ENCODE measurements around the gene NHSL1. TPM values are rescaled to one million over a fixed set of nuclear protein-coding genes. Genes with fewer than 3 reads are reported as not detected.

Gene NHSL1
- total and polyA plus RNA-seq, 4 donors, result 6.6 to 33.0 (median 20.7) TPM

- TF ChIP-seq TAF1 (conservative IDR thresholded peaks at IDR 0.05) (no peak), RAD21 (IDR thresholded peaks at IDR 0.05) (peak in 1 of 2 donors; percentile 13)
- peak; percentile 39 for DNase-seq (ENCODE audit: low spot score)
- Histone ChIP-seq H3K27ac (ENCODE audit: low read depth in 1 of 2, low read length in 2 of 2) (peak overlapping the region; percentile 83 to 96), H3K9ac (ENCODE audit: low read depth in 1 of 2, low read length in 2 of 2) (peak overlapping the region; percentile 70 to 100), H3K36me3 (ENCODE audit: control insufficient read depth in 4 of 4, insufficient read depth in 3 of 4, low read depth in 1 of 4, low read length in 3 of 4) (peaks cover 0 to 14% (median 11%) of the 10 kb centered on the region in 4 donors), H3K9me3 (ENCODE audit: control insufficient read depth in 4 of 4, low read length in 3 of 4) (no peaks in the 10 kb centered on the region), H3K27me3 (ENCODE audit: control insufficient read depth in 4 of 4, insufficient read depth in 4 of 4, low read length in 3 of 4) (no peaks in the 10 kb centered on the region), H3K4me3 (ENCODE audit: low read depth in 1 of 3, low read length in 3 of 3) (peak overlapping the region; percentile 58 to 94 (median 86)), H3K4me1 (ENCODE audit: control insufficient read depth in 4 of 4, insufficient read depth in 4 of 4, low read length in 3 of 4) (peaks cover 7 to 34% (median 18%) of the 10 kb centered on the region in 4 donors)
- WGBS, result 1% methylated on average over 30 of the region's 30 CpGs
These were observed 95.9 kb downstream of the NHSL1 start for GRCh38 chr6:138403324-138403800.

DNA sequence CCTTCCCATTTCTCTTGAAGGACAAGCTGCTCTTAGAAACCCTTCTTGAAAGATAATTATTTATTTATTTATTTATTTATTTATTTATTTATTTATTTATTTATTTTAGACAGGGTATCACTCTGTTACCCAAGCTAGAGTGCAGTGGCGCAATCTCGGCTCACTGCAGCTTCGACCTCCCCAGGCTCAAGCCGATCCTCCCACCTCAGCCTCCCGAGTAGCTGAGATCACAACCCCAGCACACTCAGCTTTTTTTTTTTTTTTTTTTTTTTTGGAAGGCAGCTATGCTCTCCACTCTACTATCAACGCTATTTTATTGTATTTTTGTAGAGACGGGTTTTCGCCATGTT lies 96.5 kb downstream of the NHSL1 start:
- WGBS, result 93% methylated on average over 8 of the region's 8 CpGs
- H3K36me3 ChIP-seq (ENCODE audit: control insufficient read depth in 4 of 4, insufficient read depth in 3 of 4, low read depth in 1 of 4, low read length in 3 of 4), result peaks cover 0 to 11% (median 10%) of the 10 kb centered on the region in 4 donors

More for the DNA sequence above, 96.5 kb downstream of the NHSL1 start:
- DNase-seq (ENCODE audit: low spot score), result no peak
- Histone ChIP-seq H3K27me3 (ENCODE audit: control insufficient read depth in 4 of 4, insufficient read depth in 4 of 4, low read length in 3 of 4) (no peaks in the 10 kb centered on the region), H3K27ac (ENCODE audit: low read depth in 1 of 2, low read length in 2 of 2) (no peak overlapping the region), H3K9me3 (ENCODE audit: control insufficient read depth in 4 of 4, low read length in 3 of 4) (no peaks in the 10 kb centered on the region), H3K4me1 (ENCODE audit: control insufficient read depth in 4 of 4, insufficient read depth in 4 of 4, low read length in 3 of 4) (peaks cover 6 to 29% (median 15%) of the 10 kb centered on the region in 4 donors), H3K4me3 (ENCODE audit: low read depth in 1 of 3, low read length in 3 of 3) (no peak overlapping the region), H3K9ac (ENCODE audit: low read depth in 1 of 2, low read length in 2 of 2) (no peak overlapping the region)
- TF ChIP-seq FOXA1 (IDR thresholded peaks at IDR 0.05) (no peak), MAX (IDR thresholded peaks at IDR 0.05) (no peak), SP1 (IDR thresholded peaks at IDR 0.05) (no peak), RXRA (IDR thresholded peaks at IDR 0.05) (no peak), HNF4A (conservative IDR thresholded peaks at IDR 0.05) (no peak)
- TF ChIP-seq, protein P1, sequence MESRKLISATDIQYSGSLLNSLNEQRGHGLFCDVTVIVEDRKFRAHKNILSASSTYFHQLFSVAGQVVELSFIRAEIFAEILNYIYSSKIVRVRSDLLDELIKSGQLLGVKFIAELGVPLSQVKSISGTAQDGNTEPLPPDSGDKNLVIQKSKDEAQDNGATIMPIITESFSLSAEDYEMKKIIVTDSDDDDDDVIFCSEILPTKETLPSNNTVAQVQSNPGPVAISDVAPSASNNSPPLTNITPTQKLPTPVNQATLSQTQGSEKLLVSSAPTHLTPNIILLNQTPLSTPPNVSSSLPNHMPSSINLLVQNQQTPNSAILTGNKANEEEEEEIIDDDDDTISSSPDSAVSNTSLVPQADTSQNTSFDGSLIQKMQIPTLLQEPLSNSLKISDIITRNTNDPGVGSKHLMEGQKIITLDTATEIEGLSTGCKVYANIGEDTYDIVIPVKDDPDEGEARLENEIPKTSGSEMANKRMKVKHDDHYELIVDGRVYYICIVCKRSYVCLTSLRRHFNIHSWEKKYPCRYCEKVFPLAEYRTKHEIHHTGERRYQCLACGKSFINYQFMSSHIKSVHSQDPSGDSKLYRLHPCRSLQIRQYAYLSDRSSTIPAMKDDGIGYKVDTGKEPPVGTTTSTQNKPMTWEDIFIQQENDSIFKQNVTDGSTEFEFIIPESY (IDR thresholded peaks at IDR 0.05), result no peak
- TF ChIP-seq, protein P2, sequence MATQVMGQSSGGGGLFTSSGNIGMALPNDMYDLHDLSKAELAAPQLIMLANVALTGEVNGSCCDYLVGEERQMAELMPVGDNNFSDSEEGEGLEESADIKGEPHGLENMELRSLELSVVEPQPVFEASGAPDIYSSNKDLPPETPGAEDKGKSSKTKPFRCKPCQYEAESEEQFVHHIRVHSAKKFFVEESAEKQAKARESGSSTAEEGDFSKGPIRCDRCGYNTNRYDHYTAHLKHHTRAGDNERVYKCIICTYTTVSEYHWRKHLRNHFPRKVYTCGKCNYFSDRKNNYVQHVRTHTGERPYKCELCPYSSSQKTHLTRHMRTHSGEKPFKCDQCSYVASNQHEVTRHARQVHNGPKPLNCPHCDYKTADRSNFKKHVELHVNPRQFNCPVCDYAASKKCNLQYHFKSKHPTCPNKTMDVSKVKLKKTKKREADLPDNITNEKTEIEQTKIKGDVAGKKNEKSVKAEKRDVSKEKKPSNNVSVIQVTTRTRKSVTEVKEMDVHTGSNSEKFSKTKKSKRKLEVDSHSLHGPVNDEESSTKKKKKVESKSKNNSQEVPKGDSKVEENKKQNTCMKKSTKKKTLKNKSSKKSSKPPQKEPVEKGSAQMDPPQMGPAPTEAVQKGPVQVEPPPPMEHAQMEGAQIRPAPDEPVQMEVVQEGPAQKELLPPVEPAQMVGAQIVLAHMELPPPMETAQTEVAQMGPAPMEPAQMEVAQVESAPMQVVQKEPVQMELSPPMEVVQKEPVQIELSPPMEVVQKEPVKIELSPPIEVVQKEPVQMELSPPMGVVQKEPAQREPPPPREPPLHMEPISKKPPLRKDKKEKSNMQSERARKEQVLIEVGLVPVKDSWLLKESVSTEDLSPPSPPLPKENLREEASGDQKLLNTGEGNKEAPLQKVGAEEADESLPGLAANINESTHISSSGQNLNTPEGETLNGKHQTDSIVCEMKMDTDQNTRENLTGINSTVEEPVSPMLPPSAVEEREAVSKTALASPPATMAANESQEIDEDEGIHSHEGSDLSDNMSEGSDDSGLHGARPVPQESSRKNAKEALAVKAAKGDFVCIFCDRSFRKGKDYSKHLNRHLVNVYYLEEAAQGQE (IDR thresholded peaks at IDR 0.05), result no peak

Measured in liver (tissue), 9 donors.